Pancreas (tissue), 10 donors: Measurements from ENCODE around the gene PNMA8C. TPM values are rescaled to one million over a fixed set of nuclear protein-coding genes. Genes with fewer than 3 reads are reported as not detected.

Source experiments
- ATAC-seq, 4 donors: fragments of 200-7000 bp; cut with Tn5 transposase; one replicate each; pipeline versions ENCODE4 v1.8.0 to v1.9.1; 2020; ENCODE audit warnings: mild to moderate bottlenecking in 4 of 4, moderate library complexity in 4 of 4
- DNase-seq, 6 donors: peaks; one replicate each; pipeline ENCODE4 v3.0.0-alpha.2; 2020
- FAIRE-seq: peaks from 2 replicates; lab custom pipeline; 2012; peaks lifted over from hg19 to GRCh38; lab: Jason Lieb, UNC
- H3K27ac ChIP-seq, 4 donors: fragments of 200-600 bp; sonication (generic); 1 replicate in 3 of 4; 2 replicates in 1 of 4; pipeline versions ENCODE4 v1.5.0 to v1.8.0; 2020
- H3K27me3 ChIP-seq, 4 donors: fragments of 200-600 bp; one replicate each; pipeline ENCODE4 v1.8.0; 2021
- H3K36me3 ChIP-seq, 3 donors: fragments of 200-600 bp; sonication (generic) in 1 of 3; one replicate each; pipeline versions ENCODE4 v1.5.0 to v1.8.0; 2020 to 2021
- H3K4me1 ChIP-seq, 3 donors: fragments of 200-600 bp; one replicate each; pipeline ENCODE4 v1.8.0; 2021
- H3K4me3 ChIP-seq, 4 donors: fragments of 200-600 bp; sonication (generic) in 2 of 4; one replicate each; pipeline versions ENCODE4 v1.5.0 to v1.8.0; 2020 to 2021
- H3K9me3 ChIP-seq, 4 donors: fragments of 200-600 bp; one replicate each; pipeline ENCODE4 v1.8.0; 2021
- CTCF ChIP-seq, 4 donors: fragments of 200-600 bp; sonication (generic) in 3 of 4; IDR thresholded peaks; one replicate each; pipeline versions ENCODE4 v1.5.0 to v1.8.0; 2021; ENCODE audit warnings: antibody characterized with exemption in 4 of 4
- WGBS, 2 donors: extraction: QIAGEN DNeasy Blood & Tissue Kit; methylation state at CpG; one replicate each; pipeline ENCODE4 v1.1.7; 2013; 5-methylcytosine and 5-hydroxymethylcytosine counted together
- intact Hi-C, 3 donors: fragments of 100-400 bp; cut with DNase I; formaldehyde crosslinking; loops; one replicate each; pipeline versions ENCODE4 v1.11.1 to v1.14.2; 2022
- polyA plus RNA-seq, 2 donors: library from polyadenylated mRNA; stranded (reverse); fragments of 200-250 nt; gene quantifications; one replicate each; pipeline ENCODE4 v1.2.3, GENCODE V29; 2013
- total RNA-seq, 6 donors: library from RNA; stranded (reverse); fragmentation: NEBNext Ultra II Directional in 4 of 6; extraction: Animal tissue kit (Norgen Biotek cat#: 25700) in 4 of 6; gene quantifications; one replicate each; pipeline versions ENCODE4 v1.2.1 to v1.2.4, GENCODE V29; 2021 to 2023
- donor health status: healthy with polysubstance abuse.
- donor health status: DM: no; HTN: no; CAD: no; lungs with moderate emphysema.
- donor health status: DM: no; HTN: no; CAD: no.
- donor health status: control.
- donor health status: control.
- donor health status: Bipolar disorder and iron deficiency.
- donor health status: DM: yes; HTN: yes; CAD: no.
- donor health status: DM: no; HTN: no; CAD: no.
- donor health status: DM: no; HTN: no; CAD: no.
- donor health status: DM: yes; HTN: yes; CAD: no.

PNMA8C gene
- total and polyA plus RNA-seq, 8 donors: 0.08 to 0.61 (median 0.14) TPM; not detected in 2

- DNase-seq (peak in 1 of 6 donors; percentile 17), FAIRE-seq (no peak)
These were observed 20.7 kb downstream of the PNMA8C start for GRCh38 chr19:46407856-46408663.

DNA sequence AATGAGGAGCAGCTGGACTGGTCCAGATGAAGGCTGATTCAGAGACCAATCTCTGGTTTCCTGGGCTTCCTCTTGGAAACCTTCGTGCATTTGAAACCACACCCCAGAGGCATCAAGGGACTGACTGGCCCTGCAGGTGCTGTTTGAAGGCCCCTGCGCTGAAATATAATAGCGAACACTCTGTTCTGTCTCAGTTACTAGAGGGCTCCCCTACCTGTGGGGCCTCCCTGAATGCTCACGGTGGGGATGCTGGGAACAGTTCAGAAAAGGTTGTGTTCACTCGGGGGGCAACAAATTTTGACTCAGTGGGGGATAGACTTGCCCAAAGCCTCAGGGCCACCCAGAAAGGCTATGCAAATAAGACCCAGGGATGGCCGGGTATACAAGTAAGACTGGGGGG is 21.8 kb downstream of the PNMA8C start:
- H3K4me1 ChIP-seq: peaks cover 0 to 19% (median 14%) of the 10 kb centered on the region in 3 donors
- no peak for FAIRE-seq
- no peaks in the 10 kb centered on the region for H3K36me3 ChIP-seq
- intact Hi-C loops: no loop called here
- no peak for TF ChIP-seq CTCF (IDR thresholded peaks at IDR 0.05)
- no peaks in the 10 kb centered on the region for H3K9me3 ChIP-seq
- whole genome bisulfite sequencing, 2 donors: 7 to 12% methylated on average over 6 of the region's 6 CpGs
- DNase-seq: peak in 2 of 6 donors; percentile 6 to 10
- no peak overlapping the region for H3K27ac ChIP-seq
- H3K27me3 ChIP-seq: no peaks in the 10 kb centered on the region
- no peak for ATAC-seq
- no peak overlapping the region for H3K4me3 ChIP-seq

More at GRCh38 chr19:46407856-46408663, 20.7 kb downstream of the PNMA8C start:
- 38 to 45% methylated on average over 22 to 23 of the region's 23 CpGs for WGBS, 2 donors
- ATAC-seq: no peak
- intact Hi-C loops: no loop called here
- Histone ChIP-seq H3K4me3 (no peak overlapping the region), H3K27me3 (no peaks in the 10 kb centered on the region), H3K9me3 (no peaks in the 10 kb centered on the region), H3K36me3 (no peaks in the 10 kb centered on the region), H3K27ac (peak overlapping the region; percentile 17 to 63 (median 24)), H3K4me1 (peaks cover 0 to 19% (median 14%) of the 10 kb centered on the region in 3 donors)
- no peak for TF ChIP-seq CTCF (IDR thresholded peaks at IDR 0.05)

DNA sequence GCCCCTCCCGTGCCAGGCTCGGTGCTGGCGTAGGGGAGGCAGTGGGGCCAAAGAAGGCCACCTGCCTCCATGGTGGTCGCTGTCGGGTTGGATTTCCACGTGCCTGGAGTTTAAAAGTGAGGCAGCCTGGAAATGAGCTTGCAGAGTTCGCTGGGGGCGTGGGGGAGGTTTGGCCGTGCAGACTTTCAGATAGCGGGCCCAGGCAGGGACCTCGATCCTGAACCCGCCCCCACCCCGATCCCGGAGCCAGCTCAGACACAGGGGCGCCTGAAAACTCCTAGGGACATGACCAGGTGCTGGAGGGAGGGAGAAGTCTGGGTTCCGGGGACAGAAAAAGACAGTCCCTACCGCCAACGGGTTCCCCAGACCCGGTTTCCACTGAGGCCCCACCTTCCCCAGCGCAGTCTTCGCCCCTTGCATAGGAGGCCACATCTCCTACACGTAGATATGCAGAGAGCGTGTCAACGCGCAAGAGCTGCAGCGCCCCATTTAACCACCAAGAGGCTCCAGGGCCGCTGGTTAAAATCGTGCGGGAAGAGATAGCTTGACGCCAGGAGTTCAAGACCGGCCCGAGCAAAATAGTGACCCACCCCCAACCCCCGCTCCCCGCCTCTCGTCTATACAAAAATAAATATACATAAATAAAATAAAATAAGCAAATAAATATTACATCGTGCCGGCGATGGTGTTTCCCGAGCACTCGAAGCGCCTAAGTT is 23.8 kb downstream of the PNMA8C start:
- Histone ChIP-seq H3K36me3 (no peaks in the 10 kb centered on the region), H3K9me3 (no peaks in the 10 kb centered on the region), H3K4me3 (peak overlapping the region; percentile 24 to 51 (median 42)), H3K27me3 (no peaks in the 10 kb centered on the region), H3K27ac (peak overlapping the region; percentile 76 to 95 (median 82)), H3K4me1 (peaks cover 0 to 8% (median 4%) of the 10 kb centered on the region in 3 donors)
- FAIRE-seq (no peak), ATAC-seq (peak; percentile 25 to 52 (median 38)), DNase-seq (peak in 4 of 6 donors; percentile 35 to 76 (median 56))
- 15 to 17% methylated on average over 41 of the region's 41 CpGs for WGBS, 2 donors
- TF ChIP-seq CTCF (IDR thresholded peaks at IDR 0.05): no peak
- intact Hi-C loops: loop anchor here in 1 of 3 donors (5.0 kb wide), 1 partner anchor 82 kb away; no protein-coding TSS in a partner anchor

GRCh38 chr19:46404055-46404752 is 24.5 kb downstream of the PNMA8C start:
- WGBS, 2 donors: 1% methylated on average over 36 of the region's 36 CpGs
- ATAC-seq (peak; percentile 75 to 88 (median 82)), FAIRE-seq (no peak), DNase-seq (peak; percentile 67 to 85 (median 76))
- Histone ChIP-seq H3K9me3 (no peaks in the 10 kb centered on the region), H3K27me3 (no peaks in the 10 kb centered on the region), H3K4me1 (peaks cover 0 to 8% (median 4%) of the 10 kb centered on the region in 3 donors), H3K36me3 (no peaks in the 10 kb centered on the region), H3K4me3 (peak overlapping the region; percentile 24 to 51 (median 42)), H3K27ac (peak overlapping the region; percentile 76 to 95 (median 82))
- intact Hi-C loops: loop anchor here in 1 of 3 donors (5.0 kb wide), 1 partner anchor 83 kb away; no protein-coding TSS in a partner anchor
- peak in 1 of 4 donors; percentile 13 for TF ChIP-seq CTCF (IDR thresholded peaks at IDR 0.05)
